LNCaP clone FGC (cell line): ENCODE data around the gene FHIT.

Experiments used
- DNase-seq: peaks from one replicate; pipeline ENCODE4 v3.0.0-alpha.2; 2011; ENCODE audit warnings: low read depth
- H3K4me3 ChIP-seq: 2 replicates; pipeline ENCODE4 v1.5.1; 2011; ENCODE audit warnings: mild to moderate bottlenecking, low read depth, low read length, control low read depth
- CTCF ChIP-seq: IDR thresholded peaks from 2 replicates; pipeline ENCODE4 v1.5.1; 2012; ENCODE audit warnings: mild to moderate bottlenecking; ENCODE audit not compliant: control insufficient read depth, insufficient read depth; ENCODE audit errors: extremely low read depth

FHIT gene

GRCh38 chr3:60220768-60221167 is 1030.5 kb downstream of the FHIT start:
- TF ChIP-seq CTCF, result no peak
- H3K4me3 ChIP-seq, result no peak overlapping the region
- no peak for DNase-seq

- DNase-seq, result no peak
- H3K4me3 ChIP-seq, result no peak overlapping the region
- TF ChIP-seq CTCF, result no peak
Observed at GRCh38 chr3:60219501-60219900, 1031.8 kb downstream of the FHIT start.

GRCh38 chr3:60217156-60217911 is 1033.9 kb downstream of the FHIT start:
- no peak for DNase-seq
- H3K4me3 ChIP-seq, result no peak overlapping the region
- TF ChIP-seq CTCF, result no peak

GRCh38 chr3:60216462-60217075 is 1034.7 kb downstream of the FHIT start:
- no peak for DNase-seq
- no peak for TF ChIP-seq CTCF
- no peak overlapping the region for H3K4me3 ChIP-seq

GRCh38 chr3:60215946-60216345 is 1035.3 kb downstream of the FHIT start:
- H3K4me3 ChIP-seq, result no peak overlapping the region
- no peak for TF ChIP-seq CTCF
- no peak for DNase-seq

- DNase-seq, result no peak
- TF ChIP-seq CTCF, result no peak
- no peak overlapping the region for H3K4me3 ChIP-seq
Observed at GRCh38 chr3:60207905-60208304, 1043.3 kb downstream of the FHIT start.
